ENCODE measurements around the gene FAM13B. TPM values are rescaled to one million over a fixed set of nuclear protein-coding genes. Genes with fewer than 3 reads are reported as not detected.
"Not testable (repeated sequence)": the region's sequence is repeated elsewhere in the genome, so short reads cannot be mapped to it uniquely, and the experiment has no call there.

FAM13B gene
- total RNA-seq, 1 donor from 2014 or later: 43.6 TPM

DNA sequence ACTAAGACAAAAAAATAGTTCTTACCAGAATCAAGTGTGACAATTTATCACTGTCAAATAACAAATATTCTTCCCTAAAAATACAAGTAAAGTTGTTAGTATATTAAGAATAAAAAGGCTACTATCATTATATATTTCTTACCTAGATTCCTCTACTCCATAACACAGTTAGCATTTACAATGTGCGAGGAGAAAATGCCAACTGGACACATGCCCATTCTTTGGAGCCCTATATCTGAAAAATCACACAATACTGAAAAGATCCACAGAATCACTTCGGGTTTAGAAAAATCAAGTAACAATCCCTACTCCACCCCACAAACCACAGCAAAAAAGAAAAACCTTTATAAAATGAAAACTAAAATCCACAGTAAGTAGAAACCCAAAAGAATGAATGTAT lies 72.7 kb downstream of the FAM13B start:
- no peaks in the 10 kb centered on the region for H3K9me3 Mint-ChIP-seq (ENCODE audit: low read depth)
- DNase-seq (ENCODE audit: low spot score): no peak
- TF ChIP-seq, protein P1, sequence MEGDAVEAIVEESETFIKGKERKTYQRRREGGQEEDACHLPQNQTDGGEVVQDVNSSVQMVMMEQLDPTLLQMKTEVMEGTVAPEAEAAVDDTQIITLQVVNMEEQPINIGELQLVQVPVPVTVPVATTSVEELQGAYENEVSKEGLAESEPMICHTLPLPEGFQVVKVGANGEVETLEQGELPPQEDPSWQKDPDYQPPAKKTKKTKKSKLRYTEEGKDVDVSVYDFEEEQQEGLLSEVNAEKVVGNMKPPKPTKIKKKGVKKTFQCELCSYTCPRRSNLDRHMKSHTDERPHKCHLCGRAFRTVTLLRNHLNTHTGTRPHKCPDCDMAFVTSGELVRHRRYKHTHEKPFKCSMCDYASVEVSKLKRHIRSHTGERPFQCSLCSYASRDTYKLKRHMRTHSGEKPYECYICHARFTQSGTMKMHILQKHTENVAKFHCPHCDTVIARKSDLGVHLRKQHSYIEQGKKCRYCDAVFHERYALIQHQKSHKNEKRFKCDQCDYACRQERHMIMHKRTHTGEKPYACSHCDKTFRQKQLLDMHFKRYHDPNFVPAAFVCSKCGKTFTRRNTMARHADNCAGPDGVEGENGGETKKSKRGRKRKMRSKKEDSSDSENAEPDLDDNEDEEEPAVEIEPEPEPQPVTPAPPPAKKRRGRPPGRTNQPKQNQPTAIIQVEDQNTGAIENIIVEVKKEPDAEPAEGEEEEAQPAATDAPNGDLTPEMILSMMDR (IDR thresholded peaks at IDR 0.05): no peak
- no peaks in the 10 kb centered on the region for H3K27me3 Mint-ChIP-seq (ENCODE audit: low read depth)
- no peak overlapping the region for H3K4me3 Mint-ChIP-seq (ENCODE audit: unreplicated experiment)
- H3K27ac Mint-ChIP-seq (ENCODE audit: unreplicated experiment): no peak overlapping the region
- peaks cover 12% of the 10 kb centered on the region for H3K4me1 Mint-ChIP-seq (ENCODE audit: low read depth)
- peaks cover 13% of the 10 kb centered on the region for H3K36me3 Mint-ChIP-seq (ENCODE audit: low read depth)

DNA sequence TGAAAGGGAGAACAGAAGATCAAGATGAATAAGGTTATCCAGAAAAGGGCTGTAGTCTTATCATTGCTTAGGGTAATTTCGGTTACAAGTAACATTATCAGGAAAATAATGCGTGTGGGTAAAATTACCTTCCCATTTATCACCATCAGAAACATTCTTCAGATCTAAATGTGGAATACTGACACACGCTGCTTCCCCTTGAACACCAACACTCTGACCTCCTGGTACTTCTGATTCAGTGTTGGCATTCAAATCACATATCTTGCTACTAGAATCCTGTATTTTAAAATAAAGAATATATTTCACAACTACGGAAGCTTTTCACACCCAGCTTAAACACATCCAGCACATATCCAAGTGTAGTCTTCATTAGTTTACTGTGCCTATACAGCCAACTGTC lies 73.4 kb downstream of the FAM13B start:
- no peak overlapping the region for H3K4me3 Mint-ChIP-seq (ENCODE audit: unreplicated experiment)
- peaks cover 11% of the 10 kb centered on the region for H3K36me3 Mint-ChIP-seq (ENCODE audit: low read depth)
- H3K4me1 Mint-ChIP-seq (ENCODE audit: low read depth): peaks cover 16% of the 10 kb centered on the region

GRCh38 chr5:137957948-137958347 lies 74.9 kb downstream of the FAM13B start:
- Mint-ChIP-seq H3K36me3 (ENCODE audit: low read depth) (peaks cover 14% of the 10 kb centered on the region), H3K4me3 (ENCODE audit: unreplicated experiment) (no peak overlapping the region), H3K9me3 (ENCODE audit: low read depth) (no peaks in the 10 kb centered on the region), H3K27ac (ENCODE audit: unreplicated experiment) (no peak overlapping the region), H3K4me1 (ENCODE audit: low read depth) (peaks cover 32% of the 10 kb centered on the region), H3K27me3 (ENCODE audit: low read depth) (no peaks in the 10 kb centered on the region)
- TF ChIP-seq, protein P1 (IDR thresholded peaks at IDR 0.05): no peak
- no peak for DNase-seq (ENCODE audit: low spot score)

More for the DNA sequence above, 73.4 kb downstream of the FAM13B start:
- DNase-seq (ENCODE audit: low spot score): no peak
- Mint-ChIP-seq H3K27ac (ENCODE audit: unreplicated experiment) (no peak overlapping the region), H3K27me3 (ENCODE audit: low read depth) (no peaks in the 10 kb centered on the region), H3K9me3 (ENCODE audit: low read depth) (no peaks in the 10 kb centered on the region)
- TF ChIP-seq, protein P1 (IDR thresholded peaks at IDR 0.05): no peak

GRCh38 chr5:137954131-137954879 lies 78.6 kb downstream of the FAM13B start:
- peaks cover 23% of the 10 kb centered on the region for H3K36me3 Mint-ChIP-seq (ENCODE audit: low read depth)
- no peaks in the 10 kb centered on the region for H3K27me3 Mint-ChIP-seq (ENCODE audit: low read depth)
- peak overlapping the region; percentile 52 for H3K4me3 Mint-ChIP-seq (ENCODE audit: unreplicated experiment)
- TF ChIP-seq, protein P1 (IDR thresholded peaks at IDR 0.05): no peak
- no peaks in the 10 kb centered on the region for H3K9me3 Mint-ChIP-seq (ENCODE audit: low read depth)
- peak overlapping the region; percentile 82 for H3K27ac Mint-ChIP-seq (ENCODE audit: unreplicated experiment)
- peaks cover 29% of the 10 kb centered on the region for H3K4me1 Mint-ChIP-seq (ENCODE audit: low read depth)
- no peak for DNase-seq (ENCODE audit: low spot score)

- no peak overlapping the region for H3K4me3 Mint-ChIP-seq (ENCODE audit: unreplicated experiment)
- H3K9me3 Mint-ChIP-seq (ENCODE audit: low read depth): no peaks in the 10 kb centered on the region
- TF ChIP-seq, protein P1 (IDR thresholded peaks at IDR 0.05): no peak
- H3K4me1 Mint-ChIP-seq (ENCODE audit: low read depth): peaks cover 4% of the 10 kb centered on the region
- no peak for DNase-seq (ENCODE audit: low spot score)
- peaks cover 40% of the 10 kb centered on the region for H3K36me3 Mint-ChIP-seq (ENCODE audit: low read depth)
- H3K27ac Mint-ChIP-seq (ENCODE audit: unreplicated experiment): no peak overlapping the region
- no peaks in the 10 kb centered on the region for H3K27me3 Mint-ChIP-seq (ENCODE audit: low read depth)
Observed at GRCh38 chr5:137945825-137946224, 87.1 kb downstream of the FAM13B start.

GRCh38 chr5:137944280-137944679 lies 88.6 kb downstream of the FAM13B start:
- not testable (repeated sequence) for H3K4me1 Mint-ChIP-seq (ENCODE audit: low read depth); H3K27me3 Mint-ChIP-seq (ENCODE audit: low read depth); H3K27ac Mint-ChIP-seq (ENCODE audit: unreplicated experiment); H3K4me3 Mint-ChIP-seq (ENCODE audit: unreplicated experiment); H3K9me3 Mint-ChIP-seq (ENCODE audit: low read depth); DNase-seq (ENCODE audit: low spot score)
- peaks cover 43% of the 10 kb centered on the region for H3K36me3 Mint-ChIP-seq (ENCODE audit: low read depth)

Measured in chondrocyte (in vitro differentiated cells).